ENCODE measurements around the gene SUSD5. TPM values are rescaled to one million over a fixed set of nuclear protein-coding genes. Genes with fewer than 3 reads are reported as not detected.
"Not testable (repeated sequence)": the region's sequence is repeated elsewhere in the genome, so short reads cannot be mapped to it uniquely, and the experiment has no call there.

SUSD5 gene
- polyA plus RNA-seq, 4 donors = 5.5 to 7.0 (median 6.0) TPM

- DNase-seq (ENCODE audit: low read depth in 4 of 4, low spot score in 3 of 4) = no peak
Measured at GRCh38 chr3:33201195-33201594, 17.4 kb downstream of the SUSD5 start.

GRCh38 chr3:33196538-33196937, 22.1 kb downstream of the SUSD5 start:
- DNase-seq (ENCODE audit: low read depth in 4 of 4, low spot score in 3 of 4) = no peak

- DNase-seq (ENCODE audit: low read depth in 4 of 4, low spot score in 3 of 4) = no peak
Measured at GRCh38 chr3:33194303-33194702, 24.3 kb downstream of the SUSD5 start.

DNA sequence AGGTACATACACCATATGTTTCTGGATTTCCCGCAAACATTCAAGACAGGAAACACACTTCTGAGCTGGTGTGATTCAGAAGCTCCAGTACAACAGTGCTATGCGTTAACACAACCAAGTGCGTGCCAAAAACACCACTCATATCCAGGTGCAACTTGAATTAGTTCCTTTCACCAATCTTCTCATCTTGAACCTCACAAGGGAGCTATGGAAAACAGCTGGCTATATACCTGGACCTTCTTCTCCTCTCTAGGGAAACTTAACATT, 31.3 kb downstream of the SUSD5 start:
- DNase-seq (ENCODE audit: low read depth in 4 of 4, low spot score in 3 of 4) = no peak

- DNase-seq (ENCODE audit: low read depth in 4 of 4, low spot score in 3 of 4) = no peak
Measured at GRCh38 chr3:33186524-33187367, 31.9 kb downstream of the SUSD5 start.

DNA sequence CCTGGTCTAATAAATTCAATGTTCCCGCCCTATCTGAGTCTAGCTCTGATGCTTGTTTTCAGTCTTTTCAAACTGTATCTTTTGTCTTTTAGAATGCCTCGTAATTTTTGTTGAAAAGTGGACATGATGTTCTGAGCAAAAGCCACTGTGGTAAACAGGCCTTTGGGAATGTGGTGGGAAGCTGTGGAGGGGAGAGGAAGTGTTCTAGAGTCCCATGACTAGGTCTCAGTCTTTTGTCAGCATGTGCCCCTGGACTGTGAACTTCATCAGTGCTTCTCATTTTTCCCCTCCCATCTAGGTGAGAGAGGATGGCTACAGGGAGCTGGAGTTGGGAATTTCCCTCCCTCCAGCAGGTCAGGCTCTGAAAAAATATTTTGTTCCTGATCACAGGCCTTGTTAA, 33.7 kb downstream of the SUSD5 start:
- no peak for DNase-seq (ENCODE audit: low read depth in 4 of 4, low spot score in 3 of 4)

DNA sequence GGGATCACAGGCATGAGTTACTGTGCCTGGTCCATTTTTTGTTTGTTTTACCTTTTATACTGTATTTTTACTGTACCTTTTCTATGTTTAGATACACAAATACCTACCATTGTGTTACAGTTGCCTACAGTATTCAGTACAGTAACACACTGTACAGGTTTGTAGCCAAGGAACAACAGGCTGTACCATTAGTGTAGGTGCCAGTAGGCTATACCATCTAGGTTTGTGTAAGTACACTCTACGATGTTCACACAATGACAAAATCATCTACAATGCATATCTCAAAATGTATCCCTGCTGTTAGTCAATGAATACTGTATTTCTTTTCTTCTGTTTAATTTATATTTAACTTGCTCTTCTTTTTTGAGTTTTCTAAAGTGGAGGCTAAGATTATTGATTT, 37.0 kb downstream of the SUSD5 start:
- not testable (repeated sequence) for DNase-seq (ENCODE audit: low read depth in 4 of 4, low spot score in 3 of 4)

- no peak for DNase-seq (ENCODE audit: low read depth in 4 of 4, low spot score in 3 of 4)
Measured at GRCh38 chr3:33181229-33181628, 37.4 kb downstream of the SUSD5 start.

DNA sequence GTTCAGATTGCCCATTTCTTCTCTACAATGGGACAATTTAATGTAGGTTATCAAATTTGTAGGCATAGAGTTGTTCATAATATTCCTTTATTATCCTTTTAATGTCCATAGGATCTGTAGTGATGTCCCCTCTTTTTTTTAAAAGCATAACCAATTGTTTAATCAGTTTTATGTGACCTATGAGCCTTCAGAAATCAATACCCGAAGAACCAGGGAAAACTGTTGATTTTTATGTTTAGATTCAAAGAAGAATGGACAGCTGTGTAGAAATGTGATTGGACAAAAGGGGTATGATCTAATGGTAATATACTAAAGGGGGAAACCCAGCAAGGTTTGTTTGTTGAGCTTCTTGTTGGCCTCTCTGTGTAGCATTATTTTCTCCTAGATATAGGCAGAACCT, 39.5 kb downstream of the SUSD5 start:
- DNase-seq (ENCODE audit: low read depth in 4 of 4, low spot score in 3 of 4) = no peak

GRCh38 chr3:33174711-33175414, 43.7 kb downstream of the SUSD5 start:
- DNase-seq (ENCODE audit: low read depth in 4 of 4, low spot score in 3 of 4) = no peak

DNA sequence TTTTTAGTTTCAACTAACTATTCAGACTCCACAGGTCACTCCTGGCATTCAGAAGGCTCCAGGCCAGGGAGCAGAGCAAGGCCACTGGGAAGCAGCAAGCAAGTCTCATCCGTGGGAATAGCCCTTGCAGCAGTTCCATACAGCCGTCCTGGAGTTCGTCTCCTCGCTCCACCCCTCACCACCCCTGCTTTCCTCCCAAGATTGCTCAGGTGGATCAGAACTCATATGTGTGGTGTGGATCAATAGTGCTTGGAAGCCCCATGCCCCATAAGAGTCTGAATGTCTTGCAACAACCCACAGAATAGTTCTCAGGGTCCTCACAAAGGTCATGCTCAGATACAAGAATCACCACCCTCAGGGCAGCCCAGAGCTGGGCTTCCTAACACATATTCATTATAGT, 44.5 kb downstream of the SUSD5 start:
- DNase-seq (ENCODE audit: low read depth in 4 of 4, low spot score in 3 of 4) = no peak

- DNase-seq (ENCODE audit: low read depth in 4 of 4, low spot score in 3 of 4) = no peak
Measured at GRCh38 chr3:33173672-33174071, 44.9 kb downstream of the SUSD5 start.

GRCh38 chr3:33173103-33173502, 45.5 kb downstream of the SUSD5 start:
- DNase-seq (ENCODE audit: low read depth in 4 of 4, low spot score in 3 of 4) = no peak

DNA sequence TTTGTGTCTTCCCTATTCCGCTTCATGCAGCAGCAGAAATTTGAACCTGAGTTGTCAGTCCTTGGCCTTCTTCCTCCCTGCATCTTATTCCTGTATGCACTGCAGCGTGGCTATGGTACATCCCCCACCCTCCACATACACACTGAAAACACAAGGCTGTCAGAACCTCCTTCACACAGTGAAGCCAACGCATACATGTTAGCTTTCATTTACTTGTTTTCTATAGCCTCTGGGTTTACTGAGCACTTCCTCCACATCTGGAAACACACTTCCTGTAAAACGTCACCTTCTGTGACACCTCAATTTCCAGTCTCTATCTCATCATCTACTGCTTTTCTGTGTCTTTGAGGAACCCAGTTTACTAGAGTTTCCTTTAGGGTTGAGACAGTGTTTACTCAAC, 47.0 kb downstream of the SUSD5 start:
- no peak for DNase-seq (ENCODE audit: low read depth in 4 of 4, low spot score in 3 of 4)

- no peak for DNase-seq (ENCODE audit: low read depth in 4 of 4, low spot score in 3 of 4)
Measured at GRCh38 chr3:33170531-33170930, 48.1 kb downstream of the SUSD5 start.

DNA sequence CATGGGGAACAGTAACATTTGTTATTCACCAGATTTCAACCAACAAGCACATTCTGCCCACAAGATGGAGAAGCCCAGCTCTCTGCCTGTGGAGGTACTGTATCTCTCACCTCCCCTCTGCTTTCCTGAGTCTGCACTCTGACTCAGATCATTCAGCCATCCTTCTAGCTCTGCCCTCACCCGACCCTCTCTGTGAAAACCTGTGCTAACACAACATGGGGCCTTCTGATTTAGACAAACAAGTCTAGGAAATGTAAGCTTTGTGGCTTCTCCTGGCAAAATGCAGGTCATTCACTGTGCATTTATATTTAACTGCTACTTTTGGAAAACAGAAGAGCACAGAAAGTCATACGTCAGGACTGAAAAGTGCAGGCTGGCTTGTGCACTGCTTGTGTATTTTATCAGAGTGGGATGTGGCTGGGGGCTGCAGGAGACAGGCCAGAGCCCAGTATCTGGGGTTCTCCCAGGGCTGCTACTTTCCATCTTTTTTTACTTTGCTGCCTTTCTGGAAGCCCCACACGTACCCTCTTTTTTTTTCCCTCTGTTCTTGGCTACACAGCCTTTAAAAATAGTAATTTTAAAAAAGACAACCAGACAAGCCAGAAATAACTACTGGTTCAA, 50.8 kb downstream of the SUSD5 start:
- no peak for DNase-seq (ENCODE audit: low read depth in 4 of 4, low spot score in 3 of 4)

- no peak for DNase-seq (ENCODE audit: low read depth in 4 of 4, low spot score in 3 of 4)
Measured at GRCh38 chr3:33167284-33167683, 51.3 kb downstream of the SUSD5 start.

DNA sequence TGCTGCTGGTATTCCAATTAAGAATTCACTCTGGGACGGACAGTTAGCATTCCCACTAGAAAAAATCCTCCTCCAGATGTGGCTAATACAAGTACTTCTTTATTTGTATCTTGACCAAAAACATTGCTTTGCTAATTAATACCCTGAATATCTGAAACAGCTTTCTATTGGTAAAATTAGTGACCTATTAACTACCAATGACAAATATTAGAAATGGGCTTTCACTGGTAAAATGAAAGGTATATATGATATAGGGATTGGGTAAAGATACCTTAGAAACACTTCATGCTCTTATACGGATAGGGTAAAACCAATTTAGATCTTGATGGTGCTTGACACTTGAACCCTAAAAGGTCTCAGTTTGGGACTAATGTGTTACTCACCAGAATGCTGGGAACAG, 52.5 kb downstream of the SUSD5 start:
- DNase-seq (ENCODE audit: low read depth in 4 of 4, low spot score in 3 of 4) = no peak

DNA sequence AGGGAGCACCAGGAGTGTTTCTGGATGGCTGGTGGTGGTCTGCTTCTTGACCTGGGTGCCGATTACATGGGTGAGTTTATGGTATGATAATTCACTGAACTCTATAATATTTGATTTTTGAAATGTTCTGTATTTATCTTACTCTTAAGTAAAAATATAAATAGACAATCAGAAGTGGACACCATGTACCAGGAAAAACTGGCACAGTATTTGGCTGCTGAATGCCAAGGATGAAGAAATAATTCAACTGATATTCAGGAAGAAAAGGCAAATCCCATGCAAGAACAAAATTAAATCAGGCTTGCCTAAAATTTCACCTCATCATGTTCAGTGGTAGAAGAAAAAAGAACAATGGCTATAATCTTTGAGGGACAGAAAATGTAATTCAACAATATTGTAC, 53.2 kb downstream of the SUSD5 start:
- DNase-seq (ENCODE audit: low read depth in 4 of 4, low spot score in 3 of 4) = no peak

- DNase-seq (ENCODE audit: low read depth in 4 of 4, low spot score in 3 of 4) = not testable (repeated sequence)
Measured at GRCh38 chr3:33162621-33163020, 56.0 kb downstream of the SUSD5 start.

- DNase-seq (ENCODE audit: low read depth in 4 of 4, low spot score in 3 of 4) = no peak
Measured at GRCh38 chr3:33159981-33160380, 58.6 kb downstream of the SUSD5 start.

DNA sequence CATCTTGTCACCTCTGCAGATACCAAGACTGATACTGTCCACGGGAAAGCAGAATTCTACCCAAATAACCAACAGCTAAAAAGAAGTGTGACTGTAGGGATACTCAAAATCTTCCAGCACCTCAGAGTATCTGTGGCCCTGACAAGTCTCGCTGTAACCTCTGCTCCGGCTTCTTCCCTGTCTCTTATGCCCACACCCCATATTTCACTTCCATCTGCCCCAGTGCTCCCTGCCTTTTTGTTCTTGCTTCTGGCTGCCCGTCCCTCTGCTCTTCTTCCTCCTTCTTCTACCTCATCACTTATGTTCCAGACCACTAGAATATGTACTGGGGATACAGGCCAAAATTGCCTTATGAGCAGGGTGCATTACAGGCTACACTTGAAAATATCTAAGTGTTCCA, 59.4 kb downstream of the SUSD5 start:
- no peak for DNase-seq (ENCODE audit: low read depth in 4 of 4, low spot score in 3 of 4)

Data from right renal pelvis (tissue), 4 donors.